Fibroblast of the aortic adventitia (primary cell): Measurements from ENCODE around the gene SFXN4. TPM values are rescaled to one million over a fixed set of nuclear protein-coding genes. Genes with fewer than 3 reads are reported as not detected.

Experiments used
- DNase-seq: peaks from one replicate; pipeline ENCODE4 v3.0.0-alpha.2; 2010; ENCODE audit warnings: low read depth
- H3K4me3 ChIP-seq: 2 replicates; pipeline ENCODE4 v1.5.1; 2011; ENCODE audit warnings: low read depth, mild to moderate bottlenecking, control low read depth, low read length, moderate library complexity
- CTCF ChIP-seq: IDR thresholded peaks from 2 replicates; pipeline ENCODE4 v1.5.1; 2011; ENCODE audit warnings: mild to moderate bottlenecking, low read length, control low read depth, inconsistent platforms; ENCODE audit not compliant: insufficient read depth
- total RNA-seq: library from RNA; depleted of rRNA; stranded (reverse); fragments of >200 nt; gene quantifications from 2 replicates; pipeline ENCODE4 v1.2.3, GENCODE V29; 2012; ENCODE audit warnings: low replicate concordance

Gene SFXN4
- total RNA-seq, 1 donor = 25.6 TPM

GRCh38 chr10:119208553-119208940 is 43.0 kb upstream of the SFXN4 start:
- TF ChIP-seq CTCF = no peak
- DNase-seq = peak; percentile 55
- H3K4me3 ChIP-seq = peak overlapping the region; percentile 77

GRCh38 chr10:119207713-119208552 is 42.4 kb upstream of the SFXN4 start:
- H3K4me3 ChIP-seq = peak overlapping the region; percentile 77
- peak; percentile 75 for DNase-seq
- no peak for TF ChIP-seq CTCF

GRCh38 chr10:119207366-119207666 is 41.8 kb upstream of the SFXN4 start, which contains the start of gene GRK5:
TSS of gene GRK5 (plus strand) at chr10:119207571. CDS start at chr10:119207918, 347 bp downstream.
- no peak for TF ChIP-seq CTCF
- H3K4me3 ChIP-seq = peak within 1 kb of the TSS; percentile 77
- peak; percentile 97 for DNase-seq

- DNase-seq = peak; percentile 72
- peak overlapping the region; percentile 64 for H3K4me3 ChIP-seq
- peak; percentile 33 for TF ChIP-seq CTCF
These were observed 41.3 kb upstream of the SFXN4 start for GRCh38 chr10:119206603-119207365.

GRCh38 chr10:119205894-119206602 is 40.5 kb upstream of the SFXN4 start:
- no peak for TF ChIP-seq CTCF
- no peak for DNase-seq
- peak overlapping the region; percentile 44 for H3K4me3 ChIP-seq

- peak; percentile 72 for DNase-seq
- no peak for TF ChIP-seq CTCF
- no peak overlapping the region for H3K4me3 ChIP-seq
These were observed 37.5 kb upstream of the SFXN4 start for GRCh38 chr10:119203006-119203405.
